GM18858 (cell line): ENCODE results near the gene AOAH.
A peak's percentile ranks its signal among the peaks of the same experiment; 100 is the strongest.

ENCODE experiments used
- ATAC-seq: cut with Tn5 transposase; IDR thresholded peaks from one replicate; pipeline ENCODE4 v1.9.1; 2021; ENCODE audit not compliant: unreplicated experiment

The AOAH gene

DNA sequence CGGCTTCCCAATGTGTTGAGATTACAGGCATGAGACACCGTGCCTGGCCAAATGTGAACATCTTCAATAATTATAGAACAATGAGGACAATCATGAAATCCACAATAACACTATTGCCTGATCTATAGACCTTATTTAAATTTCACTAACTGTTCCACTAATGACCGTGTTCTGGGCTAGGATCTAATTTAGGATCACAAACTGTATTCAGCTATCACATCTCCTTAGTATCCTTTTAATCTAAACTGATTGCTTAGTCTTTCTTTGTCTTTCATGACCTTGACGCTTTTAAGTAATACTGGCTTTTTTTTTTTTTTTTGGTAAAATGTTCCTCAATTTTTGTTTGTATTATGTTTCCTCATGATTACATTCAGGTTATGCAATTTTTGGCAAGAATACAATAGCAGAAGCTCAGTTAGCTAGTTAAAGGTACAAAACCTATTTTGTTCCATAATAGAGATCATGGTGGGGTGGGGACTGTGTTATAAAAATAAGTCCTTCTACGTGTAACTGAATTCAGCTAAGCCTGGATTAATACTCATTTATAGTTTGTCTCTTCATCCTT, 158.4 kb downstream of the AOAH start:
- ATAC-seq = no peak

DNA sequence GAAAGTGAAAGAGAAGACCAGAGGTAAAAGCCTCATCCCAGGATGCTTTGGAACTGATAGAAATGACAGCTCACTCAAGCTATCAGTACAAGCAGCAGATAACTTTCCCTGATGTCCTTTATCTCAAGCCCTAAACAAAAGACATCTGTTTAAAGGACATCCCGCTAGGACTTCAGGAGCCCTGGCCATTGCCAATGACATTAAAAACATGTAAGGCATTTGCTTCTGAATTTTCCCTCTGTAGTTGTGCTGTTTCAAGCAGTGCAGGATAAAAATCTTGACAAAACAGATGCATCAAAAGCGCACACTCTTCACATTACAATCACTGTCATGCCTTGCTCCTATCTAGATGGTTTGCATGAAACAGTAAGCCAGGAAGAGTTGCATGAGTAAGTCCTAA, 159.8 kb downstream of the AOAH start:
- ATAC-seq = no peak

DNA sequence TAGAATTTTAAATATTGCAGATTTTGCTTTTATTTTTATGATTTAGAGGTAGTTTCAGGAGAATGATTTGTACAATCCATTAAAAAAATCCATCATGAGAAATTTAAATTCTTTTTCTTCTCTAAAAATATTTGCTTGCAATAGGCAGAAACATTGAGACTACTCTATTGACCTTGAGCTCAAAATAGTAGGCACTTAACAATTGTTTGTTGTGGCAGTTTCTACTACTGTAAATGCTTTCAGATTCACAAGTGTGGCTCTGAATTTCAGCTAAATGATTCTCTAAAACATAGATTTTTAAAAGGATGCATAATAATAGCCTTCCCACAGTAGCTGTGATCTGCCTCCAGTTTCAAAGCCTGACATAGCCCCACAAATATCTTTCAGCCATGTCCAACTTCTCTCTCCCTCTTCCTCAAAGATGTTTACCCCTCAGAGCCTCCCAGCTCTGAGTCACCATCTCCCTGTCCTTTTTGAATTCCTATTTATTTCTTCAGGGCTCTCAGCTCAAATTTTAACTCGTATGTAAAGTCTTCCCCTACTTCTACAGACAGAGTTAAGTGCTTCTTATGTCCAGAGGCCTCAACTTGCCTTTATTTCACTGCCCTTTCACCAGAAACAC, 160.5 kb downstream of the AOAH start:
- ATAC-seq = no peak

DNA sequence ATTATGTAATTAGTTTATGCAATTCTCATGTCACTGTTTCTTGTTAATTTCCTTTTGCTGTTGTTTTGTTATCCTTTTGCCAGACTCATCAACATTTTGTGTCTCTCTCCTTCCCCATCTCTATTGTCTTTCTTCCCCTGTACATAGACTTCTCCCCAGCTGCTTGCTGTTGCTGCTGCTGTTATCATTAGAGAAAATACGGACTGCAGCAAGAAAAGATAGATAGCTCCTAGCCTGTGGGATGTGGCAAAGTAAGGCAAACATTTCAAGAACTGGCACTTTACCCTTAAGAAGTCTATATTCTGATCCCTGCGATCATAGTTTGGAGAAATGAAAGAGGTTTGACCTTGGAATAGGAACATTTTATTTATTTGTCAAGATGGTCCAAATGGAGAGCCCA, 162.2 kb downstream of the AOAH start:
- ATAC-seq = no peak

DNA sequence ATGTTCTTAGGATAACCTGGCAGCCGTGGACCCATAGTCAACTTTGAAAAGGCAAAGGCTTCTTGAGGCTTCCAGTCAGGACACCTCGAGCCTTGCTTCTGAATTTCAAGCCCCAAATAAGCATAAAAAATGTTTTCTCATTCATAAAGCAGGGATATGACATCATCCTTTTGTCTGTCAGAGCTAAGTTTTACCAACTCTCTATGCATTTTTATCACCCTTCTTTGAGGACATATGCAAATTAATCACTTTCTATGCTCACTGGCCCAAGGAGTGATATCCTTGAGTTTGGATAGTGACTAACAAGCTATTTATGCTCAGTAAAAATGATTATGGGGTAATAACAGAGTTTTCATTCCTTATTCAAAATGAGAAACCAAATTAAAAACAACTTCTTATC, 175.3 kb downstream of the AOAH start:
- no peak for ATAC-seq

DNA sequence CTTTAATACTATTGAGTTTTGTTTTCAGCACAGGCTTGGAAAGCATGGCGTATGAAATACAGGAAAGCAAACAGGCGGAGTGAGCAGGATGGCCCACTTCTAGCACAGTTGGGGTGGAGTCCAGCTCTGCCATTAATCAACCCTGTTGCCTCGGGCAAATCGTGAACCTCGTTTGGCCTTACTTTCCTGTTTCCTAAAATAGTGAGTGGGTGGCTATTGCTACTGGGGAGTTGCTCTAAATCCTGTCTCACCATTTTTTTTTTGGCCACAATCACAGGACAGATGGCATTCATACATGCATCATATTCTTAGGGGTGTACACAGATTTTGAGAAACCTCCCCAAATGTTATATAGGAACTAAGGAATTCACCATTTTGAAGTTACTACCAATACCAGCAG, 176.9 kb downstream of the AOAH start:
- no peak for ATAC-seq

DNA sequence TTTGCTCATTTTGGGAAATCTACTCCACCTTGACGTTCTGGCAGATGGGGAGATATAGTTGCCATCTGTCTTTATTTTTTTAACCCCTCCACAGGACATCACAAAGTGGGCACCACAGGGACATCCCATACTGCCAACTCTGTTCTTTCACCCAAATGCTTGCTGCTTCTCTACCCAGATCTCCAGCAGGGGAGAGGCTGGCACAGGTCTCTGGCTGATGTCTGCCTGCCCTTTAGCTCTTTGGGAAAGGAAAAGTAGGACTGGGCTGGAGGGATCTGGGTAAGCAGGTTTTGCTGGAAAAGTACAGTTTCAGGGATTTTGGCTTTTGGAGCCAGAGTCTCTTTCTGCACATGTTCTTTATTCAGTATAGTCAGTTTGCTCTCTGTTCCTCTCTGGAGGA, 178.0 kb downstream of the AOAH start:
- no peak for ATAC-seq

DNA sequence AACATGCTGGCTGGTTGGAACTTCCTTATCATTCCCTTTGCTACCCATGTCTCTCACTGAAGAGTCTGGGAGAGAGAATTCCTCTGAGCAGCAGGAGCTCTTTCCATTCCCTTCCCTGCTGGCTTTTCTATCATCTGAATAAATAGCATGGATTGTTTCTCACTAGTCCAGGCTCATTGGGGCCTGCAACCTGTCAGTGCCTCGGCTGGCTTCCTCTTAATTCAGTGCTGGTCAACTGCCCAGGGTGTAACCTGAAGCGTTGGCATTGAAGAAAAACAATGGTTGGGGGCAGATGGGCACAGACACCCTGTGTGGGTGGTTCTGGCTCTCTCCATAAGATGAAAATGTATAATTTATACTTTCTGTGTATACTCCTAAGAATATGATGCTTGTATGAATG, 179.0 kb downstream of the AOAH start:
- no peak for ATAC-seq

DNA sequence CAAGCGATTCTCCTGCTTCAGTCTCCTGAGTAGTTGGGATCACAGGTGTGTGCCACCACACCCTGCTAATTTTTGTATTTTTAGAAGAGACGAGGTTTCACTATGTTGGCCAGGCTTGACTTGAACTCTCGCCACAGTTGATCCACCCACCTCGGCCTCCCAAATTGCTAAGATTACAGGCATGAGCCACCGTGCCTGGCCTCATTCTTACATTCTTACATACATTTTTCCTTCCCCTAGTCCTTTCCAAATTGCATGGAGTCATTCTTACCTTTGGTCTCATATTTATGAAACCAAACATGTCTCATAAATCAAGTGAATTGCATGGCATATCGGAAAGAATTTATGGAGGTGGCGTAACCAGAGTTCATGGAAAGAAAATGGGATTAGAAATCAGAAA, 186.2 kb downstream of the AOAH start:
- no peak for ATAC-seq

DNA sequence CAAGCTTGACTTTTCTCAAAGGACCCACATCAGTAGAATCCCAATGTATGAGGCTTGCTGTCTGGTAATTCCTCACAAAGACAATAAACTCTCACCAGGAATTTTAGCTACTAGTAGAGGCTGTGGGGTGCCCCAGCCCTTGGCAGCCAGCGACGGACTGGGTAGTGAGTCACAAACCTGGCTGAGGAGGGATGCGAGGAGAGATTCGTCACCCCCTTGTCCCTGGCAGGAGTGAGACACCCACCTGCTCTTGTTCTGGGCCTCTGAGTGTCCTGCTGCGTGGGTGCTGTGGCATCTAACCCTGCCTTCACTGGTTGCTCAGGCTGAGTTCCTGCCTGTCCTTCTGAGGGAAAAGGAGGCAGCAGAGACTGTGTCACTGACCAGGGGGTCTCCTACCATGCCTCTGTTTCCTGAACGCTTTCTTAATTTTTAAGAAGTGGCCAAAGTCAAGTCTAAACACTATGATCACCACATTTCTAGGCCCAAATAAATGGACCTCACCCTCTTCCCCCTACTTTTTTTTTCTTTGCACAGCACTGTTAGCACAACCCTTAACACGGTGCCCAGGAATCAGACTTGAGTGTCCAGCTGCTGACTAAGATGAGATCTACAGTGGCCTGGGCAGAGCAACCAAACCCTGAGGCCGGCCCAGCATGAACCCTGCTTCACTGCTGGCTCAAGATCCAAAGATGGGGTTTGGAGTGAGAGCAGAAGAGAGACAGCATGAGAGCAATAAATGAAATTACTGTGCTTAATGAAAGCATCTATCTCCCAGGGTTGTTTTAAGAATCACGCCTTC, 188.2 kb downstream of the AOAH start:
- no peak for ATAC-seq

DNA sequence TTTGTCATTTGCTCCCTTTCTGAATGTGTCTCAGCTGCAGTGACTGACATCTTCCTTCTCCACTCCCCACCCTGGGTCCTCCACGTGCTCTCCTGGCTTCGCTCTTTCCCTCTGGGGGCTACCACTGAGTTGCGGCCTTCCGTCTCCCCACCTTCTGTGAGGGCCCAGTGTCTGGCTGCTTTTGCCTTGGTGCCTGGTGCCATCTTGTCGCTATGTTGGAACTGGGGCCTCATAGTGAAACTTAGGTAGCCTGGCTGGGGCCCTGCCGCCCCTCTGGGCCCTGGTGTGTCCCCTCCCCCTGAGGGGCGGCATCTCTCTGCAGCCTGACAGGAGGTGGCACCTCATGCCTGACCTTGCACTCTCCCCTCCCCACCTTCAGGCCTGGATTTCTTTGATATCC, 190.6 kb downstream of the AOAH start:
- ATAC-seq = no peak

DNA sequence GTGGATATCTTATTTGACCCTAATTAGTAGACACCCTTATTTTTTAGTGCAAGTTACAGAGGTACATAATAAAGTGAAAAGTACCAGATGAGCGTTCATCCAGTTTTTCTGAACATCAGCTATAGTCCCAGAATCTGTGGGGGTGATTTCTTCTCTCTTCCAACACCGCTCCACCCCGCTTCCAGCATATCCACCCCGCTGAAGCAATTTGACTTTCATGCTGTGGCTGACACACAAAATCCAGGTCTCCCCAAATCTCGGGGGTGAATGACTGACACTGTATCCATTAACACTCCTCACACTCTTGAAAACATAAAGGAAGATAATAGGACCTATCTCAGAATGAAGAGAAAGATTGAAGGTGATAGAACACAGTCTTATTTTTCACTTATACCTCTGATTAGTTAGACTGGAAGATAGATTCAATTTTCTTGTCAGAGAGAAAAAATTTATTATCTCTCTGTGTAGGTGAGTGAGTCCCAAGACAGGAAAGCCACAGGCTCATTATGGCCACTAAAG, 191.3 kb downstream of the AOAH start:
- no peak for ATAC-seq

DNA sequence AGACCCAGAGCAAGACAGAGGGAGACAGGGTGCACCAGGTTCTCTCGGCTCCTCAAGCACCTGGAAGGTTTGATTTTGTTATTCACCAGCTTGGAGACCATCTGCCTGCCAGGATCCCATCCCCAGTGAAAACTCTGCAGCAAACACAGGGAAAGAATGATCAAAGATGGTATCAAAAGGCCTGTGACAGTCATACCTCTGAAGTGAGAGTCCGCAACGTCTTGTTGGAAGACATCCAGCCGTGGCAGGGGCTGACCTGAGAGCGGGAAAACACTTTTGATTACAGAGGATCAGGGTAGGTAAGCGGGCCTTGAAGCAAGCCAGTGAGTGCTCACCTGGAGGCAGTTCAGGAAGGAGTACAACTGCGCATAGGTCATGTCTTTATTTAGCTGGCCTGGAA, 192.3 kb downstream of the AOAH start:
- no peak for ATAC-seq

DNA sequence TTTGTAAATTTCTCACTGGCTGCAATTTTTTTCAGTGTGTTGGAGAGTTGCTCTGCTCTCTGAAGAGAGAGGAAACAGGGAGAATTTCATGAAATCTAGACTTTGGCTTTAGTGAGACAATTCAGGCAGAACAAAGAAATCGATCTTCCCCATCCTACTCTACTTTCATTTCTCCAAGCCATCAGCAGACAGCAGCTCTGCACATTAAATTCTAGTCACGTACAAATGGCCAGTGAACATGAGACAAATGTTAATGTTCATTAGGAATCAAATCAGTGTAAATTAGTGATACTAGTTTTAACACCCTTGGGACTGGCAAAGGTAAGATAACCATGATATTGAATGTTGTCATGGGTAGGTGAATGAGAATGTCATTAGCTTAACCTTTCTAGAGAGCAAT, 193.8 kb downstream of the AOAH start:
- no peak for ATAC-seq

DNA sequence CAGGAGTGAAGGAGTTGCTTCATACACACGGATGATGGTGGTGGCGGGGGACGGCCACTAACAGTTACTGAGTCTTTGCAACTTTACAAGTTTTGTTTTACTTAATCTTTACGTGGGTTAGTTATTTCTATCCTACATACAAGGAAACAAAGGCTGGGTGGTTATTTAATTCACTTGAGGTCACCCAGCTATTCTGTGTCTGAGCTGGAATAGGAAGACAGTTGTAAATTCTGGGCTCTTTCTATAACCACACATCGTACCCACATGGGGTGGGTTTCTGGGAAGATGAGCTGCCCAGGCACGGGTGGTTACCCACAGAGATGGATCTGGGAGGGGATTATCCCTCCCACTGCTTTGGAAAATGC, 196.8 kb downstream of the AOAH start:
- no peak for ATAC-seq

DNA sequence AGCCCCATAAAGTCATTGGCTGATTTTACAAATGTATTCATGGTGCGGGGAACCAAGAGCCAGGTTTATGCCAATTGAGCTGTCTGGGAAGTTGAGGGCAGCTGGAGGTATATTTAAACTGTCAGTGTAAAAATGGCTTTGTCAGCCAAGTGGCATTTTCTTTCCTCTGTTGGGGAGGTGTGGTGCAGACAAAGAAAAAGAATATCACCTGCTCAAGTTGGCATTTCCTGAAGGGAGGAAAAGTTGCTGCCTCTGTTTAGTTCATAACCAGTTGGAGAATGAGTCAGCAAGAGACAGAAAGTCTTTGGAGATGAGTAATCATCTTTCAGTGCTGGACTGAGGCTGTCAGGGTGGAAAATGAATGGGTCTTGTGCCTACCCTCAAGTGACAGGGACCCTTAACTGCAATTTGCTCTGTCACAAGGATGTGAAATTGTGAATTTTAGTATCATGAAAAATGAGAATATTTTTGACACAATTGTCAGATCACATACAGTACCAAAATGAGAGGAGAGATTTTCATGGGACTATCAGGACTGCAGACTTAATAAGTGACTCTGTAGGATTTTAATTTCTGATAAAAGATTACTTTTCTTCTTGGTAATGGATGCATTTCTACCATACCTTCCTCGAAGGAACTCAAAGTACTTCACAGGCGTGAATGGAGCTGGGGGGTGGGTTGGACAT, 197.3 kb downstream of the AOAH start:
- peak; percentile 86 for ATAC-seq

DNA sequence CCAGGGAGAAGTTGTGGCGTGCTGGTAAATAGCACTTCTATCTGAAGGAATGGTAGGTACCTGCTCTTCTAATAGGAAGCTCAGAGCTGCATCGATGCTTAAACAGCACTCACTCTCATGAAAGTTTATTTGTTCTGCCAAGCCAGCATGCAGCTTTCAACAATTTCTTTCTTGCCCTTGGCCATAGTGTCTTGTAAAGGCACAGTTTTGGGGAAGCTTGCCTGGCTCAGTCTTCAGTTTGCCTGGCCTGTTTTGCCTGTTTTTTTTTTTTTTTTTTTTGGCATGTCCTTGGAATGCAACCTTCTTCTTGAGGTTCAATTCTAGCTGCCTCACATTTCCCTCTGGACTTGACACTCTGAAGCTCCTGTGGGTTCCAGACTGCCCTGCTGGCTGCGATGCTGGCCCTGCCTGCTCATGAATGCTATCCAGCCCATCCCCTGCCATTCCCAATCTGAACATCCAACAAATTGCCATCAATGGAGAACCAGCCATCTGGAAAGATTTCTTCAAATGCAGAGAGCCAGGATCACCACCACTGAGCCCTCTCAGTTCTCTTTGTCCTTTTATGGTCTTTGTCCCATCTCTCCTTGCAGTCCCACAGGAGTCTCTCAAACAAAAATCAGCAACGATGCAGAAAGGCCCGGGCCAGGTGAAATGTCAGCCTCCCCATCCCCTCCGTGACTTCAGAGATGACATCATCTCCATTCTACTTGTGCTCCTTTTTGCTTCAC, 200.8 kb downstream of the AOAH start:
- ATAC-seq = no peak

DNA sequence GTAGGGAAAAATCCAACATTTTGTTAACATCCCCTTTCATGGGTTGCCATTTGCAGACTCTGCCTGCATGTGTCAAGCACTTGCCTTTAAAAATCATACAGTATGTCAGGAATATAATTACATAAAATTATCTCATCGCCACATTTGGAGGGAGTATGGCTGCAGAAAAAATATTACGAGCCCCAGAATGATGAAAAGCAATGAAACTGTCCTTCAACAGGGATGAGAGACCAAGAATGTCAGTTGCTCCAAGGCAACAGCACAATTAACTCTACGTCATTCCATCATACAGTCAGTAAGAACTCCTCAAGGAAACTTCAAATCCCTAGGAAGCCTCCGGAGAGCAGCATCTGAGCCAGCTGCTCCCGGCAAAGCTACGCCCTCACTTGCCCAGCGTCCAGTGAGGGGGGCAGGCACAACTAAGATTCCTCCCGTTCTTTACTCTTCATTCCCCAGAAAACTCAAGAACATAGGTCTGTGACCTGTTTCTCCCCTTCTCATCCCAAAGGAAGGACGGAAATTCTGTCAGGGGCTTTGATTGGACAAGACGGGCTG, 201.8 kb downstream of the AOAH start:
- no peak for ATAC-seq

DNA sequence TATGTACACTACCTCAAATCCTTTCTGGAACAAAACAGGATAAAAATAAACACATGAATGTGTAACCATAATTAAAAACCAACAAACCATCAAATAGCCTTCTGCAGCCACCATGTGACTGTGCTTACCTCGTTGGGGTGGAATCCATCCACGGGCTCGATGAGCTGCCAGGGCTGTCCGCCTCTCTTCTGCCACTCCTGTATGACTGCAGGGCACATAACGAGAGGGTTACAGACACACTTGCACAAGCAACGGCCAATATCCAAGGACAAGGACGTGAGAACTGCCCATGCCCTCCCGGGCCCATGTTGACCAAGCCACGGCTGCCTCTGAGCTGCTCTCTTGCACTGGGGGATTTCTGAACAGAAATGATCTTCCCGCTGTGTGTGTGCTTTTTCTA, 202.4 kb downstream of the AOAH start:
- no peak for ATAC-seq

DNA sequence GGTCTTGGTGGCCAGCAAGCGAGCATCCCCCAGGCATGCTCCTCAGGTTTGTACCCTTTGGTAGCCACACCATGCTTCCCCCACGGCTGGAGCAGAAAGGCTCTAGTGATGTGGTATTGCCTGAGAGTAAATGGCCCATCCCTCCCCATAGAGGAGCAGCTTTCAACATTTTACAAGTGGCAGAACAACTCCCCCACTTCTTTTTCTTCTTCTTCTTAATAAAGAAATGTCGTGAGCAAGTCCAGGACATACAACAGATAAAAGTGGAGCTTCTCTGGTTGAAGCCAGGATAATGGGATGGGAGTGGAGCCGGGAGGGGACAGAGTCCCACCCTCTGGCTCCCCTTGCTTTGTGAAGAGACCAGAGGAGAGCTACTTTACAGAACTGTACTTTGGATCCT, 203.2 kb downstream of the AOAH start:
- ATAC-seq = no peak

DNA sequence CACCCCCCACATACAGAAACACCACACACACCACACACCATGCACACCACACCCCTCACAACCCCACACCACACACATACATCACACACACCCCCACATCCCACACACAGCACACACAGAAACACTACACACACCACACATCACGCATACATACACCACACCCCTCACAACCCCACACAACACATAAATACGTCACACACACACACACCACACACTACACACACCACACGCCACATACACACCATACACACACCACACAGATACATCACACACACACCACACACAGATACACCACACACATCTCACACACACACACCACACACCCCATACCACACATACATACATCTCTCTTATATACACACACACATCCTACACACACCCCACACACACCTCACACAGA, 208.4 kb downstream of the AOAH start:
- ATAC-seq = no peak
